Measurements from ENCODE around the gene CTDNEP1. TPM values are rescaled to one million over a fixed set of nuclear protein-coding genes. Genes with fewer than 3 reads are reported as not detected.

CTDNEP1 gene
- total RNA-seq, 1 donor from 2014 or later, result 103 TPM

- DNase-seq (ENCODE audit: low read depth) (no peak), FAIRE-seq (no peak)
- Histone ChIP-seq H3K4me1 (ENCODE audit: insufficient read depth, low read length) (peaks cover 38% of the 10 kb centered on the region), H3K4me2 (ENCODE audit: low read length) (peak overlapping the region; percentile 92), H4K20me1 (ENCODE audit: insufficient read depth, low read length) (peaks cover 61% of the 10 kb centered on the region), H3K27ac (ENCODE audit: low read depth, low read length) (peak overlapping the region; percentile 80), H3K4me3 (ENCODE audit: insufficient read depth, low read depth, low read length) (peak overlapping the region; percentile 73), H3K9me3 (ENCODE audit: insufficient read depth, low read depth, low read length) (no peaks in the 10 kb centered on the region), H2AFZ (ENCODE audit: low read depth, low read length) (peak overlapping the region; percentile 36), H3K9ac (ENCODE audit: low read length) (peak overlapping the region; percentile 93), H3K36me3 (ENCODE audit: insufficient read depth, low read length) (peaks cover 13% of the 10 kb centered on the region), H3K27me3 (ENCODE audit: insufficient read depth, low read length) (no peaks in the 10 kb centered on the region), H3K79me2 (ENCODE audit: insufficient read depth, low read length) (peaks cover 51% of the 10 kb centered on the region)
- H3K36me3 Mint-ChIP-seq (ENCODE audit: low read depth, unreplicated experiment), result peaks cover 17% of the 10 kb centered on the region
- peak overlapping the region; percentile 98 for H3K27ac Mint-ChIP-seq (ENCODE audit: unreplicated experiment)
- peak overlapping the region; percentile 96 for H3K4me3 Mint-ChIP-seq (ENCODE audit: unreplicated experiment)
- TF ChIP-seq CTCF (IDR thresholded peaks at IDR 0.05; ENCODE audit: insufficient read depth, low read depth, low read length), result no peak
- TF ChIP-seq EZH2 (IDR thresholded peaks at IDR 0.05; ENCODE audit: insufficient read depth, low read length), result no peak
- no peaks in the 10 kb centered on the region for H3K27me3 Mint-ChIP-seq (ENCODE audit: low read depth, unreplicated experiment)
- no peaks in the 10 kb centered on the region for H3K9me3 Mint-ChIP-seq (ENCODE audit: unreplicated experiment)
- H3K4me1 Mint-ChIP-seq (ENCODE audit: low read depth, unreplicated experiment), result peaks cover 29% of the 10 kb centered on the region
Measured at GRCh38 chr17:7219229-7219811, 32.2 kb downstream of the CTDNEP1 start.

DNA sequence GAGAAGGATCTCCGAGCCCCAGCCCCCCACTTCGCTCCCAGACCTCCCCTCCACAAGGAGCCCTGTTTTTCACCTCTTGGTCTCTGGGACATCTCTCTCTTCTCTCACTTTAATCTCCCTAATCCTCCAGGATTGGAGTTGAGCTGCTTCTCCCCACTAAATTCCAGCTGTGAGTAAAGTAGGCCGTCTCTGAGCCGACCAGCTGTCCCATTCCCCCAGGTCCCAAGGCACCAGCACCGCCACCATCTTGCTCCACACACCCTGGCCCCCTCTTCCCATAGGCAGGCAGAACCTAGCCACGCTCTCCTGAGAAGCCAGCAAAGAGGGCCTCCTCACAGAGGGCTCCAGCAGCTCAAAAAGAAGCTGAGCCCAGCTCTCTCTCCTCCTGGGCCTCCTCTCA, 32.8 kb downstream of the CTDNEP1 start:
- H3K4me1 Mint-ChIP-seq (ENCODE audit: low read depth, unreplicated experiment), result peaks cover 27% of the 10 kb centered on the region
- no peak for FAIRE-seq
- H4K20me1 ChIP-seq (ENCODE audit: insufficient read depth, low read length), result peaks cover 61% of the 10 kb centered on the region

GRCh38 chr17:7218166-7218565, 33.4 kb downstream of the CTDNEP1 start:
- H3K27ac ChIP-seq (ENCODE audit: low read depth, low read length), result no peak overlapping the region
- peaks cover 45% of the 10 kb centered on the region for H3K4me1 ChIP-seq (ENCODE audit: insufficient read depth, low read length)
- Mint-ChIP-seq H3K27ac (ENCODE audit: unreplicated experiment) (no peak overlapping the region), H3K27me3 (ENCODE audit: low read depth, unreplicated experiment) (no peaks in the 10 kb centered on the region), H3K36me3 (ENCODE audit: low read depth, unreplicated experiment) (peaks cover 12% of the 10 kb centered on the region), H3K4me3 (ENCODE audit: unreplicated experiment) (peak overlapping the region; percentile 96), H3K9me3 (ENCODE audit: unreplicated experiment) (no peaks in the 10 kb centered on the region), H3K4me1 (ENCODE audit: low read depth, unreplicated experiment) (peaks cover 31% of the 10 kb centered on the region)
- no peaks in the 10 kb centered on the region for H3K9me3 ChIP-seq (ENCODE audit: insufficient read depth, low read depth, low read length)
- TF ChIP-seq CTCF (IDR thresholded peaks at IDR 0.05; ENCODE audit: insufficient read depth, low read depth, low read length), result no peak
- TF ChIP-seq EZH2 (IDR thresholded peaks at IDR 0.05; ENCODE audit: insufficient read depth, low read length), result no peak
- no peaks in the 10 kb centered on the region for H3K27me3 ChIP-seq (ENCODE audit: insufficient read depth, low read length)
- H3K9ac ChIP-seq (ENCODE audit: low read length), result peak overlapping the region; percentile 75
- DNase-seq (ENCODE audit: low read depth), result no peak
- peak overlapping the region; percentile 87 for H3K4me2 ChIP-seq (ENCODE audit: low read length)
- H3K4me3 ChIP-seq (ENCODE audit: insufficient read depth, low read depth, low read length), result no peak overlapping the region
- H3K79me2 ChIP-seq (ENCODE audit: insufficient read depth, low read length), result peaks cover 61% of the 10 kb centered on the region
- H2AFZ ChIP-seq (ENCODE audit: low read depth, low read length), result no peak overlapping the region
- H4K20me1 ChIP-seq (ENCODE audit: insufficient read depth, low read length), result peaks cover 61% of the 10 kb centered on the region
- H3K36me3 ChIP-seq (ENCODE audit: insufficient read depth, low read length), result peaks cover 9% of the 10 kb centered on the region
- FAIRE-seq, result no peak

More for the DNA sequence above, 32.8 kb downstream of the CTDNEP1 start:
- H3K9me3 Mint-ChIP-seq (ENCODE audit: unreplicated experiment), result no peaks in the 10 kb centered on the region
- no peaks in the 10 kb centered on the region for H3K27me3 Mint-ChIP-seq (ENCODE audit: low read depth, unreplicated experiment)
- peak overlapping the region; percentile 96 for H3K4me3 Mint-ChIP-seq (ENCODE audit: unreplicated experiment)
- no peak for TF ChIP-seq EZH2 (IDR thresholded peaks at IDR 0.05; ENCODE audit: insufficient read depth, low read length)
- H3K36me3 Mint-ChIP-seq (ENCODE audit: low read depth, unreplicated experiment), result peaks cover 14% of the 10 kb centered on the region
- H3K4me3 ChIP-seq (ENCODE audit: insufficient read depth, low read depth, low read length), result no peak overlapping the region
- H3K4me1 ChIP-seq (ENCODE audit: insufficient read depth, low read length), result peaks cover 42% of the 10 kb centered on the region
- H3K27ac Mint-ChIP-seq (ENCODE audit: unreplicated experiment), result peak overlapping the region; percentile 36
- no peak overlapping the region for H2AFZ ChIP-seq (ENCODE audit: low read depth, low read length)
- no peak overlapping the region for H3K27ac ChIP-seq (ENCODE audit: low read depth, low read length)
- no peak for DNase-seq (ENCODE audit: low read depth)
- no peaks in the 10 kb centered on the region for H3K9me3 ChIP-seq (ENCODE audit: insufficient read depth, low read depth, low read length)
- no peaks in the 10 kb centered on the region for H3K27me3 ChIP-seq (ENCODE audit: insufficient read depth, low read length)
- H3K4me2 ChIP-seq (ENCODE audit: low read length), result no peak overlapping the region
- peaks cover 55% of the 10 kb centered on the region for H3K79me2 ChIP-seq (ENCODE audit: insufficient read depth, low read length)
- peaks cover 13% of the 10 kb centered on the region for H3K36me3 ChIP-seq (ENCODE audit: insufficient read depth, low read length)
- no peak overlapping the region for H3K9ac ChIP-seq (ENCODE audit: low read length)

All from astrocyte (in vitro differentiated cells and primary cell).